Endothelial cell of umbilical vein (primary cell): ENCODE measurements around the gene KLHL10. TPM values are rescaled to one million over a fixed set of nuclear protein-coding genes. Genes with fewer than 3 reads are reported as not detected.

Experiments used
- BruUV-seq: library from RNA; stranded (reverse); fragments of 400-500 nt; replicated peaks from 2 replicates; lab custom pipeline; 2021; lab: Mats Ljungman, UMichigan
- CTCF ChIA-PET: fragments of 300-600, 350-600 bp; sonication (Branson Sonifier 250); formaldehyde crosslinking; loops from one replicate; lab custom pipeline; 2021; ENCODE audit warnings: antibody characterized with exemption, inconsistent platforms; lab: Charles Lee
- POLR2A ChIA-PET: fragments of 300-600, 350-600 bp; sonication (Branson Sonifier 250); formaldehyde crosslinking; loops from one replicate; lab custom pipeline; 2021; ENCODE audit warnings: antibody characterized with exemption, inconsistent platforms; lab: Charles Lee
- DNase-seq: peaks from one replicate; pipeline ENCODE4 v3.0.0-alpha.2; 2011; ENCODE audit warnings: low read depth, low spot score
- FAIRE-seq: peaks from 2 replicates; lab custom pipeline; 2011; peaks lifted over from hg19 to GRCh38; lab: Jason Lieb, UNC
- H2AFZ ChIP-seq: 2 replicates; pipeline ENCODE4 v1.6.0; 2012; ENCODE audit warnings: low read depth, low read length, control low read depth, inconsistent platforms
- H3K27ac ChIP-seq: 2 replicates; pipeline ENCODE4 v1.5.1; 2011; ENCODE audit warnings: low read depth, mild to moderate bottlenecking, control low read depth, low read length, moderate library complexity; ENCODE audit not compliant: insufficient read depth
- H3K27me3 ChIP-seq, 2 experiments: 2 replicates each; pipeline versions ENCODE4 v1.6.0 to v1.6.1; 2011; ENCODE audit warnings: low read length in 2 of 2, mixed read lengths in 1 of 2; ENCODE audit not compliant: control insufficient read depth in 2 of 2, insufficient read depth in 2 of 2
- H3K36me3 ChIP-seq, 2 experiments: 2 replicates in 1 of 2; 3 replicates in 1 of 2; pipeline ENCODE4 v1.5.1; 2011; ENCODE audit warnings: low read length in 2 of 2, mild to moderate bottlenecking in 1 of 2, moderate library complexity in 1 of 2; ENCODE audit not compliant: control insufficient read depth in 2 of 2, insufficient read depth in 2 of 2; ENCODE audit errors: extremely low read depth in 1 of 2
- H3K4me1 ChIP-seq: 3 replicates; pipeline ENCODE4 v1.5.1; 2011; ENCODE audit warnings: mild to moderate bottlenecking, low read length; ENCODE audit not compliant: control insufficient read depth, insufficient read depth; ENCODE audit errors: extremely low read depth
- H3K4me2 ChIP-seq: 2 replicates; pipeline ENCODE4 v1.6.1; 2011; ENCODE audit warnings: low read length, control low read depth, mixed read lengths; ENCODE audit not compliant: insufficient read depth
- H3K4me3 ChIP-seq, 3 experiments: fragments of 200-600 bp in 1 of 3; sonication (generic), shearing (Covaris generic) in 1 of 3; replicated peaks in 1 of 3; 2 replicates each; pipeline ENCODE4 v1.5.1; 2011 to 2016; ENCODE audit warnings: control low read depth in 3 of 3, low read length in 3 of 3, mild to moderate bottlenecking in 2 of 3, inconsistent platforms in 1 of 3, low read depth in 1 of 3, moderate library complexity in 1 of 3; ENCODE audit not compliant: insufficient read depth in 1 of 3
- H3K79me2 ChIP-seq: 2 replicates; pipeline ENCODE4 v1.6.0; 2012; ENCODE audit warnings: low read length, inconsistent platforms; ENCODE audit not compliant: control insufficient read depth, insufficient read depth
- H3K9ac ChIP-seq: replicated peaks from 2 replicates; pipeline ENCODE3; 2011; ENCODE audit warnings: low read length, control low read depth; ENCODE audit not compliant: insufficient read depth; ENCODE audit errors: extremely low read depth
- H3K9me1 ChIP-seq: replicated peaks from 3 replicates; pipeline ENCODE4 v1.6.0; 2011; ENCODE audit warnings: mild to moderate bottlenecking, low read length; ENCODE audit not compliant: control insufficient read depth, insufficient read depth; ENCODE audit errors: extremely low read depth
- H3K9me3 ChIP-seq: replicated peaks from 2 replicates; pipeline ENCODE4 v1.5.1; 2012; ENCODE audit warnings: low read length, inconsistent platforms; ENCODE audit not compliant: control insufficient read depth, insufficient read depth
- H4K20me1 ChIP-seq: replicated peaks from 2 replicates; pipeline ENCODE3; 2011; ENCODE audit warnings: mild to moderate bottlenecking, low read length; ENCODE audit not compliant: control insufficient read depth, insufficient read depth; ENCODE audit errors: extremely low read depth
- EZH2 ChIP-seq: IDR thresholded peaks from 2 replicates; pipeline ENCODE4 v1.6.1; 2012; ENCODE audit warnings: borderline replicate concordance, low read depth, mild to moderate bottlenecking, moderate library complexity, low read length, inconsistent platforms; ENCODE audit not compliant: severe bottlenecking
- FOS ChIP-seq: IDR thresholded peaks from 2 replicates; pipeline ENCODE4 v1.6.1; 2011; ENCODE audit warnings: mild to moderate bottlenecking, low read length, moderate library complexity, borderline replicate concordance; ENCODE audit not compliant: insufficient read depth
- GATA2 ChIP-seq: IDR thresholded peaks from 2 replicates; pipeline ENCODE4 v1.7.0; 2011; ENCODE audit warnings: low read depth, mild to moderate bottlenecking, moderate library complexity, mixed read lengths, low read length; ENCODE audit not compliant: insufficient read length, insufficient read depth
- JUN ChIP-seq: IDR thresholded peaks from 2 replicates; pipeline ENCODE4 v1.6.1; 2011; ENCODE audit warnings: borderline replicate concordance, low read depth; ENCODE audit not compliant: insufficient read length, insufficient read depth
- MYC ChIP-seq: IDR thresholded peaks from one replicate; pipeline ENCODE4 v1.6.1; 2011; ENCODE audit warnings: mild to moderate bottlenecking, low read depth, low read length
- POLR2A ChIP-seq: IDR thresholded peaks from 2 replicates; pipeline ENCODE4 v1.6.1; 2012; ENCODE audit warnings: low read depth, mild to moderate bottlenecking, control low read depth, low read length
- POLR2AphosphoS5 ChIP-seq: IDR thresholded peaks from 2 replicates; pipeline ENCODE4 v1.6.1; 2012; ENCODE audit warnings: low read depth, mild to moderate bottlenecking, control low read depth, low read length, moderate library complexity; ENCODE audit not compliant: insufficient read depth
- dilution Hi-C: fragments of 300-500 bp; cut with MboI; formaldehyde crosslinking; loops from one replicate; pipeline ENCODE4 v1.15.0; 2019; ENCODE audit warnings: low sequenced_read_pairs; ENCODE audit not compliant: extremely low pct_ligation_motif_present
- intact Hi-C: fragments of 100-400 bp; cut with micrococcal nuclease; formaldehyde crosslinking; loops from one replicate; pipeline ENCODE4 v1.10.0; 2022
- polyA plus RNA-seq, 4 experiments: library from polyadenylated mRNA; depleted of rRNA in 3 of 4; stranded (reverse) in 3 of 4; unstranded in 1 of 4; fragments of >200 nt; gene quantifications; 2 replicates each; pipeline versions ENCODE4 v1.2.1 to v1.2.3, GENCODE V29; 2011 to 2012; ENCODE audit warnings: missing spikeins in 1 of 4
- total RNA-seq: library from RNA; stranded (reverse); gene quantifications from 2 replicates; pipeline ENCODE4 v1.2.3, GENCODE V29; 2021
- TF ChIP-seq, protein P1 (sequence below), 2 donors: IDR thresholded peaks; 1 replicate in 1 of 2; 2 replicates in 1 of 2; pipeline ENCODE4 v1.5.1; 2011; ENCODE audit warnings: low read length in 2 of 2, mild to moderate bottlenecking in 2 of 2, moderate library complexity in 2 of 2, control low read depth in 1 of 2, inconsistent platforms in 1 of 2, low read depth in 1 of 2; ENCODE audit not compliant: insufficient read depth in 1 of 2; ENCODE audit errors: extremely low read depth in 1 of 2
- TF ChIP-seq, protein P2 (sequence below): IDR thresholded peaks from 2 replicates; pipeline ENCODE4 v1.6.1; 2011; ENCODE audit not compliant: insufficient read depth, insufficient read length

The KLHL10 gene
- total and polyA plus RNA-seq, 2 donors (not counting 3 experiments of a cell fraction or from before 2014, with no cell fraction given), result 0.10 TPM; not detected in 1

DNA sequence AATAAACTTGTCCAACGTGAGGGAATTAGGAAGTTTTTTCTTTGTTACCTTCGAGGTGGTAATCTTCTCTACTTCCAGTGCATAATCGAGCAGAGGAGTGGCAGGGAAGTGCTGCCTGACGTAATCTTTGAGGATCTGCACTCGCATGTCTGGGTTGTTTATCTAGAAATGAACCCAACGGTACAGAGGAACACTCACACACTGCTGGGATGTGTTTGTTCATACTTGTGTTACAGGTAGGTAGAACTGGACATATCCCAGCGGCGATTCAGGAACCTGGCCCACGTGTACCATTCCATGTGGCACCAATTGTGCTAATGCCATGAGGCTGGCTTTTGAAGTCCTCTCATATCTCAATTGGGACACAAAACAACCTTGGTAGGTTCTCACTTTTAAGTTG lies 31.8 kb downstream of the KLHL10 start:
- Histone ChIP-seq H3K27me3 (no peaks in the 10 kb centered on the region), H3K9ac (no peak overlapping the region), H3K9me1 (no peaks in the 10 kb centered on the region), H3K4me2 (no peak overlapping the region), H2AFZ (no peak overlapping the region), H3K27ac (no peak overlapping the region), H3K79me2 (peaks cover 3% of the 10 kb centered on the region), H3K4me1 (peaks cover under 1% of the 10 kb centered on the region), H4K20me1 (no peaks in the 10 kb centered on the region), H3K36me3 (peaks cover 35 to 41% of the 10 kb centered on the region in 2 experiments), H3K9me3 (no peaks in the 10 kb centered on the region), H3K4me3 (no peak overlapping the region)
- TF ChIP-seq EZH2 (no peak), JUN (no peak), GATA2 (no peak), POLR2A (no peak), FOS (no peak), MYC (no peak), POLR2AphosphoS5 (no peak)
- TF ChIP-seq, protein P1, sequence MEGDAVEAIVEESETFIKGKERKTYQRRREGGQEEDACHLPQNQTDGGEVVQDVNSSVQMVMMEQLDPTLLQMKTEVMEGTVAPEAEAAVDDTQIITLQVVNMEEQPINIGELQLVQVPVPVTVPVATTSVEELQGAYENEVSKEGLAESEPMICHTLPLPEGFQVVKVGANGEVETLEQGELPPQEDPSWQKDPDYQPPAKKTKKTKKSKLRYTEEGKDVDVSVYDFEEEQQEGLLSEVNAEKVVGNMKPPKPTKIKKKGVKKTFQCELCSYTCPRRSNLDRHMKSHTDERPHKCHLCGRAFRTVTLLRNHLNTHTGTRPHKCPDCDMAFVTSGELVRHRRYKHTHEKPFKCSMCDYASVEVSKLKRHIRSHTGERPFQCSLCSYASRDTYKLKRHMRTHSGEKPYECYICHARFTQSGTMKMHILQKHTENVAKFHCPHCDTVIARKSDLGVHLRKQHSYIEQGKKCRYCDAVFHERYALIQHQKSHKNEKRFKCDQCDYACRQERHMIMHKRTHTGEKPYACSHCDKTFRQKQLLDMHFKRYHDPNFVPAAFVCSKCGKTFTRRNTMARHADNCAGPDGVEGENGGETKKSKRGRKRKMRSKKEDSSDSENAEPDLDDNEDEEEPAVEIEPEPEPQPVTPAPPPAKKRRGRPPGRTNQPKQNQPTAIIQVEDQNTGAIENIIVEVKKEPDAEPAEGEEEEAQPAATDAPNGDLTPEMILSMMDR (IDR thresholded peaks at IDR 0.05; ENCODE audit: extremely low read depth in 1 of 2, insufficient read depth in 1 of 2, low read depth in 1 of 2, low read length in 2 of 2), result no peak
- TF ChIP-seq, protein P2, sequence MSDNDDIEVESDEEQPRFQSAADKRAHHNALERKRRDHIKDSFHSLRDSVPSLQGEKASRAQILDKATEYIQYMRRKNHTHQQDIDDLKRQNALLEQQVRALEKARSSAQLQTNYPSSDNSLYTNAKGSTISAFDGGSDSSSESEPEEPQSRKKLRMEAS, result no peak
- DNase-seq, result no peak
- dilution Hi-C loops, result no loop called here
- ChIA-PET CTCF (no interaction called here), POLR2A (no interaction called here)
- no peak for FAIRE-seq
- intact Hi-C loops, result no loop called here
- BruUV-seq, result no TSS peak
